ENCODE results near the gene A4GNT. TPM values are rescaled to one million over a fixed set of nuclear protein-coding genes. Genes with fewer than 3 reads are reported as not detected.

The A4GNT gene
- total RNA-seq, 2 donors from 2014 or later = not detected

DNA sequence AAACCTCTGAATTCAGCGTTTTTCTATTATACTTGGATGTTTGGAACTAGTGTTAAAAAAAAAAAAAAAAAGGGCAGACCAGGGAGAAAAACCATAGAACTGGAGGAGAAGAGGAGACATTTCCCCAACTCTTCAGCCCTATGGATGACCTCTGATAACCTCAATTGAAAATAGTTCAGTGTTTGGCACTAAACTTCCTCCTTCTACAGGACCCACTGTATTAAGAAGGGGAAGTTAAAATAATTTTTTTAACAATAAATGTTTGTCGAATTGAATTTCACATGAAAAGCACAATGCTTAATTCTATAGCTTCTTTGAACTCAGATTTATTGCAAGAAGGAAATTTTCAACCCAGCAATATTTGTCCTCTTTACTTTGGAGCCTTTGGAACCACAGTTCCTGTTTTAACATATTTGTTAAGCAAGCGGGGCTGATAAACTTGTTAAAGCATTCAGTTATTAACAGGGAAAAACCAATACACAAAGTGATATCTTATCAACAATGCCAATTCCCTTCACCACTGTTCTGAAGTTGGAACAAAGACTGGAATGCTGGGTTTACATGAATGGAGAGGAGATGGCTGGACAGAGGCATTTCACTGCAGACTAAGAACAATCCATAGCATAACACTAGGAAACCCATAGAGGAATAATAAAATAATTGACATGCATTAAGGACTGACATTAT is 3.1 kb upstream of the A4GNT start:
- H3K27me3 Mint-ChIP-seq = peaks cover 7% of the 10 kb centered on the region
- H3K9me3 Mint-ChIP-seq = no peaks in the 10 kb centered on the region
- no peak overlapping the region for H3K27ac Mint-ChIP-seq
- no peaks in the 10 kb centered on the region for H3K4me1 Mint-ChIP-seq
- no peak for ATAC-seq (replicated peaks)
- H3K4me3 Mint-ChIP-seq = no peak overlapping the region
- no peaks in the 10 kb centered on the region for H3K36me3 Mint-ChIP-seq (ENCODE audit: low read depth)

DNA sequence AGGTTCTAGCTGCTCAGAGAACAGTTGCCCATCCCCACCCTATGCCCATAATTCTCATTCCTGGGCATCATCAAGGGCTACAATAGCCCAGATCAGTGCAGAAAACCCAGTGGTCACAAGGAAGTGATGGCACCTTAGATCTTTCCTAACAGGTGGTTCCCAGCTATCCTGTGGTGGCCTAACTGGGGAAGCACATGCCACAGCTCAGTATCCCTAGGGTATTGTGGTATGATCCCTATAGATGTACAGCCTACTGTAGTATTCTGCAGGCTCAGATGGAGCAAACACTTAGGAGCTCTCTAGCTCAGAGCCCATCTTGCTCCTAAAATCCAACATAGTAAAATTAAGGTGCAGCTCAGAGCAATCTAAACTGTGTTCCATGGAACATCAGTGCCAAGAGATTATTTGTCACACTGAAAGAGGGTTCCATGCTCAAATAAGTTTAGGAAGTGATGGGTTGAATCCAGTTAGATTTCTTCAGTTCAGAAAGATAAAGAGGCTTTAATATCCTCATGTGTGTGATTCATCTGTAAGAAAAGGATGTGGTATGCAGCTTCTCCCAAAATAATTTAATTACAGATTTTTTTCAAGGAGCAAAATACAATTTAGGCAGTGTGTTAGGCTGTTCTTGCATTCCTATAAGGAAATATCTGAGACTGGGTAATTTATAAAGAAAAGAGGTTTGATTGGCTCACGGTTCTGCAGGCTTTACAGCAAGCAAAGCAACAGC is 4.4 kb downstream of the A4GNT start:
- Mint-ChIP-seq H3K4me1 (no peaks in the 10 kb centered on the region), H3K27ac (no peak overlapping the region), H3K27me3 (peaks cover 13% of the 10 kb centered on the region), H3K4me3 (no peak overlapping the region), H3K9me3 (no peaks in the 10 kb centered on the region), H3K36me3 (ENCODE audit: low read depth) (no peaks in the 10 kb centered on the region)
- ATAC-seq (replicated peaks) = no peak

DNA sequence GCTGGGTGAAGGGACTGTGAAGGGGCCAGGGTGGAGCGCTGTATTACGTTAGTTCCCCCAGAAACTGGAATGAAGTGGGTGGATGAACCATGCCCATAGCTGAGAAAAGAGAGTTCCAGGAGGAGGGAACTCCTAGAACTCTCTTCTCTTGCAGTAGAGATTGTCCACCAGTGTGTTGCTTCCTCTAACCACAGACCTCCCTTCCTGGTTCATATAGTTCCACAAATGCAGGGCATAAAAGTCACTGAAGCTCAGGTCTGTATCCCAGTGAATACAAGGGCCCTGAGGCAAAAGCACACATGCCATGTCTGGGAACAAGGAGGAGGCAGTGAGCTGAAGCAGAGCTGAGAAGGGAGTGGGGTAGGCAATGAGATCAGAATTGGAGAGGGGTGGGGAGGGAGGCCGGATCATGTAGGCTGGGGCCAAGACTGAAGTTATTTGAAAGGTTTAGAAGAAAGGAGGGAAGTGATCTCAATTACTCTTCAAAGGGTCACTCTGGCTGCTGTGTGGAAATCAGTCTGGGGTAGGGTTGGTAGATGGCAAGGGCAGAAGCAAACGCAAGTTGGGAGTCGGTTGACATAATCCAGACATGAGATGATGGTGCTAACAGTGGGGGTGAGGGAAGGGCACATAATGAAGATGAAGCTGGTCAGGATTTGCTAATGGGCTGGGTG is 6.5 kb downstream of the A4GNT start:
- H3K36me3 Mint-ChIP-seq (ENCODE audit: low read depth) = no peaks in the 10 kb centered on the region
- H3K4me1 Mint-ChIP-seq = no peaks in the 10 kb centered on the region
- no peaks in the 10 kb centered on the region for H3K9me3 Mint-ChIP-seq
- ATAC-seq (replicated peaks) = no peak
- H3K4me3 Mint-ChIP-seq = no peak overlapping the region
- H3K27ac Mint-ChIP-seq = no peak overlapping the region
- peaks cover 16% of the 10 kb centered on the region for H3K27me3 Mint-ChIP-seq

DNA sequence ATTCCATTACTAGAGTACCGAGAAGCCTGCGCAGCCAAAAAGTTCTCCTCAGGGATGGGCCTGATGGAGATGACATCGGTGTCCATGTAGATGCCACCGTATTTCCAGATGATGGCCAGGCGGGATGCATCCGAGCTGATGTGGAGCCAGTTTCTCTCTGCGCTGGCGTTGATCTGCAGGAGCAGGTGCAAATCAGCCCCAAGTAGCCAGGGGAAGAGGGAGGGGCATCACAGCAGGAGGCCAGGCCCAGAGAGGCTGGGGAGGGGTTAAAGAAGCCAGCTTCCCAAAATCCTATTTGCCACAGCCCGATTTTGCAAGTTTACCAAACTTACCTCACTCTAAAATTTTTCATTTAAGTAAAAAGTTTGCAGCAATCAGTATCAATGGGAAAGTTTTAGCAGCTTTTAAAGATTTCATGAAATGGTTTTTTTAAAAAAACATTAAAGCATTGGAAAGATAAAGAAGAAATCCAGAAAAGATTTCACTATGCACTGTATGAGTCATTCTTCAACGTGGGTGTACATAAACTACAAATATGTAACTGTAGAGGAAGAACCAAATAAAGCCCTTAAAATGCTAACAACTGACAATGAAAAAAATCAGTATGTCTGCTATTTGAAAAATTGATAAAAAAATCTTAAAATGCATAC is 7.4 kb downstream of the A4GNT start:
- Mint-ChIP-seq H3K4me1 (no peaks in the 10 kb centered on the region), H3K27ac (no peak overlapping the region)
- no peak for ATAC-seq (replicated peaks)

DNA sequence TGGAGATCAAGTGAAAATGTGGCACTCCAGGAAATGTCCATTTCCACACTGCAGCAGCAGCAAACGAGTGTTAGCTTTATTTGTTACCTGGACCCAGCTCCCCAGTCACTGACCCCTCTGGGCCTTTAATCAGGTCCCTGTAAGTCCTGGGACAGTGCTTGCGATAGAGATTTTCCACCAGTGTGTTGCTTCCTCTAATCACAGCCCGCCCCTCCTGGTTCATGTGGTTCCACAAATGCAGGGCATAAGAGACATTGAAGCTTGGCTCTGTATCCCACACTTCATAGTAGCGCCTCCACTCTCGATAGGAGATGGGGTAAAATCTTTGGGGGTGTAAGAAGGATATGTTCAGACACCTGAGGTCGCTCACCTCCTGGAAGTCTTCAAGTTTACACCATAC is 8.0 kb downstream of the A4GNT start:
- H3K4me3 Mint-ChIP-seq = no peak overlapping the region
- no peak for ATAC-seq (replicated peaks)
- no peak overlapping the region for H3K27ac Mint-ChIP-seq
- H3K27me3 Mint-ChIP-seq = peaks cover 21% of the 10 kb centered on the region
- no peaks in the 10 kb centered on the region for H3K4me1 Mint-ChIP-seq
- H3K9me3 Mint-ChIP-seq = no peaks in the 10 kb centered on the region
- H3K36me3 Mint-ChIP-seq (ENCODE audit: low read depth) = no peaks in the 10 kb centered on the region

More for the DNA sequence above, 7.4 kb downstream of the A4GNT start:
- Mint-ChIP-seq H3K36me3 (ENCODE audit: low read depth) (no peaks in the 10 kb centered on the region), H3K9me3 (no peaks in the 10 kb centered on the region), H3K4me3 (no peak overlapping the region), H3K27me3 (peaks cover 21% of the 10 kb centered on the region)

DNA sequence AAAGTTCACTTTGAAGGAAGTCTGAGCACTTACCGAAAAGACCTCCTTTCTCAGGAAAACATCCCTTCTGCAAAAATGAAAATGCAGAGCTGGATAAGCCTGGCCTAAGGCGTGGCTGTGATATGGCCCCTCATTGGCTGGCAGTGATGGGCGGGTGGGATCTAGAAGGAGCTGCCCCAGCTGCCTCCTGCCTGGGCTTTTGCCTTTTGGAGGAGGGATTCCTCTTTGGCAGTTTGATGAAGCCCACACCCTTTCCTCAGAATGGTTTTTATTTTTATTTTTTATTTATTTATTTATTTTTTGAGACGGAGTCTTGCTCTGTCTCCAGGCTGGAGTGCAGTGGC is 12.8 kb downstream of the A4GNT start:
- Mint-ChIP-seq H3K4me1 (peaks cover 5% of the 10 kb centered on the region), H3K9me3 (no peaks in the 10 kb centered on the region), H3K27ac (no peak overlapping the region), H3K27me3 (peaks cover 32% of the 10 kb centered on the region), H3K36me3 (ENCODE audit: low read depth) (no peaks in the 10 kb centered on the region), H3K4me3 (no peak overlapping the region)
- no peak for ATAC-seq (replicated peaks)

DNA sequence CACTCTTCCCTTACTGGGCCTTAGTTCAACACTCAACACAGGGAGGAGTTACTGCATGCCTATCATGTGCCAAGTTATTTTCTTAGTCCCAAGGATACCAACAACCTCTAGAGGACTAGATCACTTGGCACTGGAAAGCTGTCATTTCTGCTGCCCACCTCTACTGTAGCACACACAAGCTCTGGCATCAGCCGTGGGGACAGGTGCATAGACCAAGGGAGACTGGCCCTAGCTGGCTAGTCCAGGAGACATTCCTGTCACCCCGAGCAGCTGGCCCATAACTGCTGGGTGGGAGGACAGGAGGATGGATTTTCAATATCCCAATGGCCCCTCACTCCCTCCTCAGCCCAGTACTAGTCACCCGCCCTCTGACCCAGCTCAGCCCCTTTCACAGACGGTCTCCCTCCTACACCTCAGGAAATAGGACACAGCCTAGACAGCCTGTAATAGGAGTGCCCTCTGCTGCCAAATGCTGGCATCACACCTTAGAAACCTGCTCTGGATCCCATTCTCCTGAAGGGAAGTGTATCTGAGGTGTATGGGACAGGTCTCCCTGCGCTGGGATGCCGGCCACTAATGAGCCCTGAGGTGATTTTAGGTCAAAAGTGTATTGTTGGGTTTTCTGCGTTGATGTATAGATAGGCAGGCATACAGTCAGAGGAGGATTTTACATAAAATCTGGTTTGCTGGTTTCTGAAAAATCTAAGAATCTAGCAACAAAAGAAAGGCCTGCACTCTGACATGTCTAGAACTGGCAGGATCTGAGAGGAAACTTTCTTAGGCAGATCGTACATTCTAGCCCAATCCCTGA is 13.4 kb downstream of the A4GNT start:
- Mint-ChIP-seq H3K36me3 (ENCODE audit: low read depth) (no peaks in the 10 kb centered on the region), H3K27me3 (peaks cover 28% of the 10 kb centered on the region), H3K4me1 (peaks cover 5% of the 10 kb centered on the region), H3K4me3 (no peak overlapping the region), H3K27ac (no peak overlapping the region), H3K9me3 (no peaks in the 10 kb centered on the region)
- ATAC-seq (replicated peaks) = peak; percentile 75

DNA sequence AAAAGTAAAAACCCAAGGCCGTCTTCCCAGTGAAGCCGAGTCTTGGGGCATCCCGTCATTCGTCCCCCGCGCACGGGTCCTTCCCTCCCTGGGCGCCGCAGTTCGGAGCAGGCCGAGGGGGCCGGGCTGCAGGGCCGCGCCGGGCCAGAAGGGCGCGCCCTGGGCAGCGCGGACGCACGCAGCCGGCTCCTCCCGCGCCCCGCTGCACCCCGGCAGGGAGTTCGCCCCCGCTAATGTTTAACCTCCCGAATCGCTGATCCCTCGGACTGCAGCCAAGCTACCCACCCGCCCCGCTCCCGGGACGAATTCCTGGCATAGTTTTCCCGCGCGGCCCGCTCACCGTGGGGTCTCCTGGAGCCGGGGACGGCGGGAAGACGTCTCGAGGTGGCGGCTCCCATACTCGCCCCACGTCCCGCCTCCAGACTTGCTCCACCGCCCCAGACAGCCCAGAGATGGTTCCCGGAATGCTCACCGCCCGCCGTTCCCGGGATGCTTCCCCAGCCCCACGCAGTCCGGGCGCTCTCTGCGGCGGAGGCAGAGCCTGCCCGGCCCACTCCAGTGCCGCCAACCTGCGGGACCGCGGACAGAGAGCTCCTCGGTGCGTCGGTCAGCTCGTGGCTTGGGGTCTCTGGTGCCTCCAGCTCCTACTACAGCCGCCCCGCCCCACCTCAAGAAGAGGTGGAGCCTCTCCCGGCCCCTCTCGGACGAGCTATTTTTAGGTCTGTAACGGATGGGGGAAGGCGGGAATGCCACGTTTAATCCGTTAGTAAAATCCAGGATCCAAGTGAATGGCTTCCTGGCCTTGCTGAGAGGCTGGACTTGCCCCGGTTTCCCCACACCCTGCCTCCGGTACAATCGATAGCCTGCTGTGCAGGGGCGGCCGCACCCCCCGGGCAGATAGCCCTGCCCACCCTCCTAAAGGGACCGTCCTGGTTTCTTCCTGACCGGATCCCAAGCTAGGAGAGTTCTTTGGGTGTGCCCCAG is 16.9 kb downstream of the A4GNT start, which contains the start of gene DZIP1L:
Gene DZIP1L, minus strand, starts transcription at position 621 of the 984 bp plus-strand sequence. CDS start 11,637 bp downstream, outside the sequence.
- Mint-ChIP-seq H3K4me3 (peak within 1 kb of the TSS; percentile 53), H3K9me3 (no peaks in the 10 kb centered on the region), H3K4me1 (peaks cover 5% of the 10 kb centered on the region), H3K27ac (no peak within 1 kb of the TSS), H3K27me3 (peaks cover 33% of the 10 kb centered on the region), H3K36me3 (ENCODE audit: low read depth) (no peaks in the 10 kb centered on the region)
- peak; percentile 83 for ATAC-seq (replicated peaks)

DNA sequence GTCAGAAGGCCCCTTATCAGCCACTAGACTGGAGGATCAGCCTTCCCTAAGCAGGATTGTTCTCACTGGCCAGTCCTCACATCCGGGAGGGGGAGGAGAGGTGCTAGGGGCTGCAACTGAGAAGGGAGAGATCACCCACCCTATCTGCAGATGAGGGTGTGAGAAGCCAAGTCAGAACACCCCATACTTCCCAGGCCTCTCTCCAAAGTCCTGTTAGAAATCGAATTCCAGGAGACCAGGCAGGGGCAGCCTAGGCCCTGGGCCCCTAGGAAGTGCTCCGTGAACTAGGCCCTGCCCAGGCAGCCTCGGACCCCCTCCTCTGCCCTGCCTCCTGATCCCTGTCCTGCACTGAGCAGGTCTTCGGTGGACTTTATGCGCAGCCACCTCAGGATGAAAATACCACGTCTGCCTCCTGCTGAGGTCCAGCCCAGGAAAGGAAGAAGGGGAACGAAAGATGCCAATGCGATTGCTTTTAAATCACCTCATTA is 17.7 kb downstream of the A4GNT start:
- no peaks in the 10 kb centered on the region for H3K36me3 Mint-ChIP-seq (ENCODE audit: low read depth)
- ATAC-seq (replicated peaks) = no peak
- H3K4me3 Mint-ChIP-seq = peak overlapping the region; percentile 53
- H3K27ac Mint-ChIP-seq = no peak overlapping the region
- peaks cover 33% of the 10 kb centered on the region for H3K27me3 Mint-ChIP-seq
- peaks cover 5% of the 10 kb centered on the region for H3K4me1 Mint-ChIP-seq
- H3K9me3 Mint-ChIP-seq = no peaks in the 10 kb centered on the region

DNA sequence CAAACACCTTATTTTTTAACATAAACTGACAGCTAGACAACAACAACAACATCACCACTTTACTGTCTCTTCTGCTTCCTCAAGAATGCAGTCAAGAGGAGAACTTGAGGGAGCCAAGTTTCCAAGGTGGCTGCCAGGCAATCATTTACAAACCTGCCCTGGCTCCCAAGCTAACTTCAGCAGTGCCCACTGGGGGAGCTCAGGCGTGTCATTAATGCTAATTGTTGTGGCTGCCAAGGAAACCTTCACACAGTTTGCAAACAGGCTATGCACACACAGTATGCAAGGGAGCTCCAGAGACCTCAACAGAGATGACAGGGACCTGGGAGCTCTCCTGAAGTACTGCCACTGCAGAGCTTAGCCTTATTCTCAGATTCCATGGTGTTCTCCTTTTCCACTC is 18.9 kb downstream of the A4GNT start:
- H3K4me1 Mint-ChIP-seq = peaks cover 5% of the 10 kb centered on the region
- no peak overlapping the region for H3K4me3 Mint-ChIP-seq
- H3K27me3 Mint-ChIP-seq = peaks cover 37% of the 10 kb centered on the region
- no peak overlapping the region for H3K27ac Mint-ChIP-seq
- ATAC-seq (replicated peaks) = no peak
- H3K9me3 Mint-ChIP-seq = no peaks in the 10 kb centered on the region
- H3K36me3 Mint-ChIP-seq (ENCODE audit: low read depth) = no peaks in the 10 kb centered on the region

DNA sequence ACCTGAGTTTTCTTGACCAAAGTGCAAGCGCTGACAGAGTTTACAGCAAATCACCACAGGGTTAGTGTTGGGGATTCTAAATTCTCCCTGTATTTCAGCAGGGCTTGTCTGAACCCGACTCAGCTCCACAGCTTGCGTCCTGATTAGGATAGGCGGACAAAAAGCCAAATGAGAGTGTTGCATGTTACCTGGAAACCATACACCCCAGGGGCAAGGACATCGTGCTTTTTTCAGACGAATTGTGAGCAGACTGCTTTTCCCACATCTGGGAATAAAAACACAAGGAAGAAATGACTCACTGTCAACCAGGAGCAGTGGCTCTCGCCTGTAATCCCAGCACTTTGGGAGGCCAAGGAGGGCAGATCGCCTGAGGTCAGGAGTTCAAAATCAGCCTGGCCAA is 19.8 kb downstream of the A4GNT start:
- H3K9me3 Mint-ChIP-seq = no peaks in the 10 kb centered on the region
- peaks cover 5% of the 10 kb centered on the region for H3K4me1 Mint-ChIP-seq
- ATAC-seq (replicated peaks) = no peak
- H3K4me3 Mint-ChIP-seq = no peak overlapping the region
- peaks cover 38% of the 10 kb centered on the region for H3K27me3 Mint-ChIP-seq
- no peaks in the 10 kb centered on the region for H3K36me3 Mint-ChIP-seq (ENCODE audit: low read depth)
- H3K27ac Mint-ChIP-seq = no peak overlapping the region

DNA sequence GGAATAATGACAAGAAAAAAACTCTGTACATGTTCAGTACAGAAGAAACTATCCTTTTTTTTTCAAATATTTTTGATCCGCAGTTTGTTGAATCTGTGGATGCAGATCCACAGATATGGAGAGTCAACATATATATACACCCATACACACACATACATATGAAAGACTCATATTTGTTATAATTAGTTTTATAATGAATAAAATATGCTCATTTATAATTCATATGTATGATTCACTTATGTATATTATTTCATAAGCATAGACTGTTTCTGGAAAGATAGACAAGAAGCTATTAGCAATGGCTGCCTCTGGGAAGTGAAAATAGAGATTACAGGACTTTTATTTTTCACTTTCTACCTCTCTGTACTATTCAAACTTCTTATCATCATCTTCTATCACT is 26.6 kb downstream of the A4GNT start:
- H3K4me3 Mint-ChIP-seq = no peak overlapping the region
- no peak for ATAC-seq (replicated peaks)
- H3K4me1 Mint-ChIP-seq = no peaks in the 10 kb centered on the region
- no peak overlapping the region for H3K27ac Mint-ChIP-seq
- H3K9me3 Mint-ChIP-seq = no peaks in the 10 kb centered on the region
- H3K27me3 Mint-ChIP-seq = peaks cover 23% of the 10 kb centered on the region
- H3K36me3 Mint-ChIP-seq (ENCODE audit: low read depth) = no peaks in the 10 kb centered on the region

DNA sequence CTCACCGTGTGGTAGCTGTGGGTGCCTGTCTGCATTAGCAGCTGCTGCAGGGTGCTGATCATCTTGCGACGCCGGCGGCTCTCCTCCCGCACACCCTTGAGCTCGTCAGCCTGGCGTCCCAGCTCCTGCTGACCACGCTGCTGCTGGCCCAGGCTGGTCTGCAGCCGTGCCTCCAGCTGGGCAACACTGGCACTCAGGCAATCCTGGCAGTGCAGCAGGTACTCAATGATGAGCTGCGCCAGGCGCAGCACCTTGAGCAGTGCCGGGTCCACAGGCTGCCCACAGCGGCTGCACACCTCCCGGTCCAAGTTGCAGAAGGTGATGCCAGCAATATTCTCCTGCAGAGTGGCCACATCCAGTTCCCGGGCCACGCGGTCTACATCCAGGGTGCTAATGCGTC is 28.7 kb downstream of the A4GNT start:
- H3K27me3 Mint-ChIP-seq = peaks cover 12% of the 10 kb centered on the region
- H3K4me1 Mint-ChIP-seq = no peaks in the 10 kb centered on the region
- H3K9me3 Mint-ChIP-seq = no peaks in the 10 kb centered on the region
- no peak overlapping the region for H3K27ac Mint-ChIP-seq
- H3K4me3 Mint-ChIP-seq = no peak overlapping the region
- no peaks in the 10 kb centered on the region for H3K36me3 Mint-ChIP-seq (ENCODE audit: low read depth)
- no peak for ATAC-seq (replicated peaks)

All from activated T-helper 17 cell treated with anti-CD3 and anti-CD28 coated beads, Interleukin-2, amount 50 U/mL, for 72 hours (primary cell).